GM13977 (cell line): ENCODE measurements around the gene PTPRM.
A peak's percentile ranks its signal among the peaks of the same experiment; 100 is the strongest.

Experiments
- DNase-seq: peaks from one replicate; pipeline ENCODE4 v3.0.0; 2012; ENCODE audit warnings: low spot score
- in situ Hi-C: fragments of 300-500 bp; cut with MboI; formaldehyde crosslinking; loops from one replicate; pipeline ENCODE4 v1.12.0; 2022; ENCODE audit warnings: low sequenced_read_pairs, low pct_unique_long_range_greater_than_20kb, mixed read lengths, inconsistent platforms; ENCODE audit not compliant: unreplicated experiment
- TF ChIP-seq, protein P1 (sequence below): IDR thresholded peaks from 2 replicates; pipeline ENCODE4 v1.5.1; 2012; ENCODE audit warnings: mild to moderate bottlenecking, control low read depth; ENCODE audit not compliant: insufficient read depth; ENCODE audit errors: extremely low read depth, missing control alignments

The PTPRM gene

DNA sequence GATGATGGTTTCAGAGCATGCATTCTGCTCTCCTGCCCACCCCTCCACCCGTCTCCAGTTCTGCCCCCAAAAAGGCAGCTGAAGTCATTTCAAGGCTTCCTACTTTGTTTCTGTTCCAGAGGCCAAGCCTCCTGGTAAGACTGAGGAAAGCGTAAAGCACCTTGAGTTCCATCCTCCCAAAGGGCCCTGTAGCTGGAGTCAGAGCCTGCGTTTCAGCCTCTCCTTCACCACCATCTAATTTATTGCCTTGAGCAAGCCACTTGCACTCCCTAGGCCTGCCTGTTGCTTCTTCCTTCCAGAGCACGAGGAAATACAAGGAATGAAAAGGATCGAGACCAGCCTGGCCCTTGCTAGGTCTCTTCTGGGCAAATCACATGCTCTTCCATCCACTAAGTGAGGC is 797.9 kb downstream of the PTPRM start:
- in situ Hi-C loops = no loop called here
- no peak for DNase-seq
- TF ChIP-seq, protein P1, sequence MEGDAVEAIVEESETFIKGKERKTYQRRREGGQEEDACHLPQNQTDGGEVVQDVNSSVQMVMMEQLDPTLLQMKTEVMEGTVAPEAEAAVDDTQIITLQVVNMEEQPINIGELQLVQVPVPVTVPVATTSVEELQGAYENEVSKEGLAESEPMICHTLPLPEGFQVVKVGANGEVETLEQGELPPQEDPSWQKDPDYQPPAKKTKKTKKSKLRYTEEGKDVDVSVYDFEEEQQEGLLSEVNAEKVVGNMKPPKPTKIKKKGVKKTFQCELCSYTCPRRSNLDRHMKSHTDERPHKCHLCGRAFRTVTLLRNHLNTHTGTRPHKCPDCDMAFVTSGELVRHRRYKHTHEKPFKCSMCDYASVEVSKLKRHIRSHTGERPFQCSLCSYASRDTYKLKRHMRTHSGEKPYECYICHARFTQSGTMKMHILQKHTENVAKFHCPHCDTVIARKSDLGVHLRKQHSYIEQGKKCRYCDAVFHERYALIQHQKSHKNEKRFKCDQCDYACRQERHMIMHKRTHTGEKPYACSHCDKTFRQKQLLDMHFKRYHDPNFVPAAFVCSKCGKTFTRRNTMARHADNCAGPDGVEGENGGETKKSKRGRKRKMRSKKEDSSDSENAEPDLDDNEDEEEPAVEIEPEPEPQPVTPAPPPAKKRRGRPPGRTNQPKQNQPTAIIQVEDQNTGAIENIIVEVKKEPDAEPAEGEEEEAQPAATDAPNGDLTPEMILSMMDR = no peak

DNA sequence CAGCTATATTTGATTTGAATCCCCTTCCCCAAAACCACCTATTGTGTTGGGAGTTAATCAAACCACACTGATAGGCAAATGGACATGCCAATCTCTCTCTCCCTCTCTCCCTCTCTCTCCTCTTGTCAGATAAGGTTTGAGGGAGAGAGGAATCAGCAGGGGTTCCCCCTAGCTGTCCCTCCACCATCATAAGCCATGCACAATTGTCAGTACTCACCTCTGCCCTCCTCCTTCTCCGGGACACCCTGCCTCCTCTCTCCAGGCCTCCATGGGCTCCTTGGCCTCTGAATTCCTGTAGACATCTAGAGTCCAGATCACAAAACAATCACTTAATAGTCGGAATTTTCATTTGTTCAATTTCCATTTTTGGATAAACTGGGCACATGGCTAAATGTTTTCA is 798.4 kb downstream of the PTPRM start:
- in situ Hi-C loops = no loop called here
- TF ChIP-seq, protein P1 = no peak
- no peak for DNase-seq

DNA sequence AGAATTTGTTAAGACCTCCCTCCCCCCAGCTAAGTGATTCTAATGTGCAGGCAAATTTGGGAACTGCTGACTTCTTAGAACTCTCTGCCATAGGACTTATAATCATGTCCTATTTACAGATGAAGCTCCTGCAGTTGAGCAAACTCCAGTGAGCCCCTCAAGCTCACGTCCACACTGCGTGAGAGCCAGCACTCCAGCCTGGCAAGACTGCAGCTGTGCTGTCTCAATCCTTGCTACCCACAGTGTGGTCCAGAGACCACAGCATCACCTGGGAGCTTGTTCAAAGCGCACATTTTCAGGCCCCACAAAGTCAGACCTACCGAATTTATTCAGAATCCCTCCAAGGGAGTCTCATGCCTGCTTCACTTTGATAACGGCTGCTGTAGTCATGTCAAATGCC is 799.0 kb downstream of the PTPRM start:
- no peak for DNase-seq
- TF ChIP-seq, protein P1 = no peak
- in situ Hi-C loops = no loop called here

DNA sequence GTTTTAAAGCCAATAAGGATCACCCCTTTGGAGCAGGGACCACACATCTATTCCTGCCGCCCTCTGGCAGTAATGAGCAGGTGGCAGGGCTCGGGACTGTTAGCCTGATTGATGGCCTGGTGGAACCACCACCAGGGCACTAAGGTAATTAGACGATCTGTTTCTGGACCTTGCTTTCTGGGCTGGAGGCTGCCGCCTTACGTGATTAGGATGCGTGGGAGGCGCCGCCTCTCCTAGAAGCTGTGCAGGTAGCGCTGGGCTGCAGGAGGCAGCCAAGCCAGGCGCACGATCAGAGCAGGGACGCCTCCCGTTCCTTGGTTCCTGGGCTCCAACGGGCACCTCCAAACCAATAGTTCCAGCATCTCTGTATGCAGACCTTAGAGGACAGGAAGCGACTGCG is 799.5 kb downstream of the PTPRM start:
- in situ Hi-C loops = no loop called here
- TF ChIP-seq, protein P1 = no peak
- DNase-seq = no peak

DNA sequence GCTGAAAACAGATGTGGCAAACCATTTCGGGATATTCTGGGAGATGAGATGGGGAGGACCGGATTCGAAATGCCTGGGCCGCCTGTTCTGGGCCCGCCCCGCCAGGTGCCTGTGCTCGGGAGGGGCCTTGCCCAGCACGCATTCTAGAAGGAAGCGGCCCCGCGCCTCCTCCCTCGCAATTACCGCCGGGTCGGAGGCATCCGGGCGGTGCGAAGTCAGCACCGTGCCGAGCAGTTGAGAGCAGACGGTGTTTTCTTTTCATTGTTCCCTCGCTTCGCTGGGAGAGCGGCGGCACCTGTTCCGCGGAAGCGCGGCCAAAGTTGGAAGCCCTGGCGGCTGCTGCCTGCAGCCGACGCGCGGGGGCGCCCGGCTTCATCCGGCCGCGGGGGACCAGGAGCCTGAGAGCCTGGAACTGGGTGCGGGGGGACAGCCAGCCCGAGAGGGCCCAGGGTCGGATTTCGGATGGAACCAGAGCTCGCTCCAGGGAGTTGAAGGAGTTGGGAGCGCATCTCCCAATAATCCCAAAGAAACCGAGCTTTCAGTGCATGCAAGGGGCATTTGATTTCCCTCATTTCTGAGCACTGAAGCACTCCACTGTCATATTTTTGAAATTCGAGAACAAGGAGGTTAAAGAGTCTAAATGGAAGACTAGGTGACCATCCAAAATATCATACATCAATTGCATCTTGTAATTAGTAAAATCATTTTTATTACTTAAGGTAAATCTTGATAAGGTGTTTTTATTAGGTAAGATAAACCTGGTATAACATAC is 800.3 kb downstream of the PTPRM start:
- DNase-seq = peak; percentile 51
- TF ChIP-seq, protein P1 = peak; percentile 64
- in situ Hi-C loops = no loop called here

DNA sequence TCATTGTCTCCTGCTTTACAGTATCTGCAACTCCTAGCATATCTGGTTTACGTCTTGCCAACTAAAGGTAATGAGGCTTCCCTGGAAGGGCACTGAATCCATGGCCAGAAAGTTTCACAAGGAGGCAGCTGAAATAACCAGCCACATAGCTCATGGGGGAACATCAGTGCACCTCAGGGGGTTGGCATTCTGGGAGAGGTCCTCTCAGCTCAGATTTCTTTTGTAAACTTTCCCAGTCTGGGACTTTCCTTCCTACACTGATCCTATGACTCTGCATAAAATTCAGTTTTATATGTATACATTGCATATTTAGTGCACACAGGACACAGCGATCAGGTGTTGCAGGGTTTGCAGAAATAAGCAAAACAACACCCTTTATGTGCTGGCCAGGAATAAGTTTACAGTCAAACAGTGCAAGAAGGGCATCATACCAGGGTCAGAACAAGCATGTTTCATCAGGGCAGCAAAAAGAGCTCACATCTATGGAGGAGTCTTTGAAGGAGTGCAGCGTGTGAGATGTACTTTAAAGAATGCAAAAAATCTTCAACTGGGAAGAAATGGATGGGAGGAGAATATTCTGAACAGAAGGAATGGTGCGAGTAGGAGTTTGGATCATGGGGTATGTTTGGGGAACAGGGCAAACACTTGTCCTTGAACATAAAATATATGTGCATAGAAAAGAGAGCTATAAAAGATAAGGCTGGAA is 801.5 kb downstream of the PTPRM start:
- in situ Hi-C loops = no loop called here
- DNase-seq = no peak
- TF ChIP-seq, protein P1 = no peak
